GM19467 (cell line): ENCODE data around the gene CPSF4L.
"Not testable (repeated sequence)": the region's sequence is repeated elsewhere in the genome, so short reads cannot be mapped to it uniquely, and the experiment has no call there.

Experiments used
- ATAC-seq: cut with Tn5 transposase; IDR thresholded peaks from one replicate; pipeline ENCODE4 v1.9.1; 2021; ENCODE audit warnings: mild to moderate bottlenecking, moderate library complexity; ENCODE audit not compliant: unreplicated experiment

CPSF4L gene

DNA sequence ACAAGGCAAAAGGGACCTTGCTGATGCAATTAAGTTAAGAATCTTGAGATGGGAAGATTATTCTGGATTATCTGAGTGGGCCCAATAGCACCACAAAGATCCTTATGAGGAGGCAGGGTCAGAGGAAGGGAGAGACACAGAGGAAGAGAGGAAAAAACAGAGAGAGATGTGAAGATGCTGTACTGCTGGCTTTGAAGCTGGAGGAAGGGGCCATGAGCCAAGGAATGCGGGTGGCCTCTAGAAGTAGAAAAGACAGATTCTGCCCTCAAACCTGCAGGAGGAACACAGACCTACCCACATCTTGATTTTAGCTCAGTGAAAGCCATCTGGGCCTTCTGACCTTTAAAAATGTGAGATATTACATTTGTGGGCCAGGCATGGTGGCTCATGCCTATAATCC, 8.1 kb upstream of the CPSF4L start:
- no peak for ATAC-seq

DNA sequence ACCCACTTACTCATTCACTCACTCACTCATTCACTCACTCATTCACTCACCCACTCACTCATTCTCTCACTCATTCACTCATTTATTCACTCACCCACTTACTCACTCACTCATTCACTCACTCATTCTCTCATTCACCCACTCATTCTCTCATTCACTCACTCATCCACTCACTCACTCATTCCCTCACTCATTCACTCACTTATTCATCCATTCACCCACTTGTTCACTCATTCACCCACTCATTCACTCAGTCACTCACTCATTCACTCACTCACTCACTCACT, 7.6 kb upstream of the CPSF4L start:
- no peak for ATAC-seq

DNA sequence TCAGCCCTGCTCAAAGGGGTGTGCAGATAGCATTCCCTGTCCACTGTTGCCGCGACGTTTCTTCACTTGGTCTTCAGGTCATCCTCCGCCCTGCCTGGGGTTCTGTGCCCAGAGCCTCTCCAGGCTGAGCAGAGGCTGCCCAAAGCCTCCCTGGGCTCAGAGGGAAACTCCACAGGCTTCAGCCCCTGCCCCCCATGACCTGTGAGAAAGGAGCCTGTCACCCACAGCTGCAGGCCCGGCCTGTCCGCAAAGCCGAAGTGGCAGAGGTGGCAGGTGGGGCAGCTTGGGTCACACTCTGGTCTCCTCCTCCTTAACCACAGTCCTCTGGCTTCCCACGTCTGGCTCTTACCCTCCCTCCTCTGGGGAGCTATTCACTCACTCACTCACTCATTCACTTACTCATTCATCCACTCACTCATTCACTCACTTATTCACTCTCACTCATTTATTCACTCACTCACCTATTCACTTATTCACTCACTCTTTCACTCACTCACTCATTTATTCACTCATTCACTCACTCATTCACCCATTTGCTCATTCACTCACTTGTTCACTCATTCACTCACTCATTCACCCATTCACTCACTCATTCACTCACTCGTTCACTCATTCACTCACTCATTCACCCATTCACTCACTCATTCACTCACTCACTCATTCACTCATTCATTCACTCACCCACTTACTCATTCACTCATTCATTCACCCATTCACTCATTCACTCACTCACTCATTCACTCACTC, 7.1 kb upstream of the CPSF4L start:
- ATAC-seq: no peak

DNA sequence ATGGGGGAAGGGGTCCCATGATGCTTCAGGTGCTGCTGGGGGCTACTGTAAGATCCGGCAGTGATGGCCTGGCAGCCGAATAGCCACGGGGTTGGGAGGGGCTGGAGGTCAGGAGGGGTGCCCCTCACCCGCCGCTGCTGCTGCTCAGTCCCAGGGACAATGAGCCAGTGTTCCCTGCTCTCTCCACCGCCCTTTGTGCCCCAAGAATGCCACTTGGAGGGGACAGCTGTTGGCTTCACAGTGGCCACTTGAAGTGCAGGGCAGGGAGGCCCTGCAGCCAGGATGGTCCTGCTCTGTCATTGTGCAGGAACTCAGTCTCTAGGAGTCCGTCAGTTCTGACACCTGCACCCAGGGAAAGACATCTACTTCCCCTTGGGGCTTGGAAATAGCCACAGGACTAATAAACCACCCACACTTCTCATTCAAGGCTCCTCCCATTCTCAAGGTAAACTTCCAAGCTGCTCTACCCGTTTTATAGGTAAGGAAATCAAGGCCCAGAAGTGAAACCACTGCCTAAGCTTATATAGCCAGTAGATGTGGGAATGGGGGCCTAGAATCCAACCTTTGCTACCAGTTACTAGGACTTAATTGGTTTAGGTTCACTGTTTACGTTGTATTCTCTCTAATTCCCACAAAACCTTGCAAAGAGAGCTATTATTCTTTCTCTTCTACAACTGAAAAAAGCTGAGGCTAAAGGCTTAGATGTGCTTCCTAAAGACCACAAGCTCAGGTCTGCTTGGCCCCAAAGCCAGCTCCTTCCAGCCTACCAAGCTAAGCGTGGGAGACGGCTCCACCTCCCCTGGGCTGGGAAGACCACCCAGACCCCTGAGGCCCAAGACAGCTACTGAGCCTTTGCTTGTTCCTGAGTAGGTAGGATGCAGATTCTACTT, 6.2 kb upstream of the CPSF4L start:
- ATAC-seq: no peak

DNA sequence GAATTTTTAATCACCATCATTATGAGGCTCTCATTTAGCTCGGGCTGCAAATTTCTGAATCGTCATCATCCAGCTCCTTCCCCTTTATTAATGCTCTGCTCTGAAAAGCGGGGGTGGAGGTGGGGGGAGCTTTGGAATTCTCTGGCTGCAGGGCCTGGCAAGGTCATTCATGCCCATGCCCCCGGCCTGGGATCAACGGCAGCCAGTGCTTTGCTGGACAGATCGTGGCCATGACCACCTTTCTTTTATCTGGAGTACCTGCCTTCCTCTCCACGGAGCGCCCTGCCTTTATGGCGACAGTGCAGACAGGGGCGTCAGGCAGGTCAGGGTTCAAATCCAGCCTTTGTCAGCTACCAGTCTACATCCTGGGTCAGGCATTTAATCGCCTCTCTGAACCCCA, 5.1 kb upstream of the CPSF4L start:
- ATAC-seq: no peak

DNA sequence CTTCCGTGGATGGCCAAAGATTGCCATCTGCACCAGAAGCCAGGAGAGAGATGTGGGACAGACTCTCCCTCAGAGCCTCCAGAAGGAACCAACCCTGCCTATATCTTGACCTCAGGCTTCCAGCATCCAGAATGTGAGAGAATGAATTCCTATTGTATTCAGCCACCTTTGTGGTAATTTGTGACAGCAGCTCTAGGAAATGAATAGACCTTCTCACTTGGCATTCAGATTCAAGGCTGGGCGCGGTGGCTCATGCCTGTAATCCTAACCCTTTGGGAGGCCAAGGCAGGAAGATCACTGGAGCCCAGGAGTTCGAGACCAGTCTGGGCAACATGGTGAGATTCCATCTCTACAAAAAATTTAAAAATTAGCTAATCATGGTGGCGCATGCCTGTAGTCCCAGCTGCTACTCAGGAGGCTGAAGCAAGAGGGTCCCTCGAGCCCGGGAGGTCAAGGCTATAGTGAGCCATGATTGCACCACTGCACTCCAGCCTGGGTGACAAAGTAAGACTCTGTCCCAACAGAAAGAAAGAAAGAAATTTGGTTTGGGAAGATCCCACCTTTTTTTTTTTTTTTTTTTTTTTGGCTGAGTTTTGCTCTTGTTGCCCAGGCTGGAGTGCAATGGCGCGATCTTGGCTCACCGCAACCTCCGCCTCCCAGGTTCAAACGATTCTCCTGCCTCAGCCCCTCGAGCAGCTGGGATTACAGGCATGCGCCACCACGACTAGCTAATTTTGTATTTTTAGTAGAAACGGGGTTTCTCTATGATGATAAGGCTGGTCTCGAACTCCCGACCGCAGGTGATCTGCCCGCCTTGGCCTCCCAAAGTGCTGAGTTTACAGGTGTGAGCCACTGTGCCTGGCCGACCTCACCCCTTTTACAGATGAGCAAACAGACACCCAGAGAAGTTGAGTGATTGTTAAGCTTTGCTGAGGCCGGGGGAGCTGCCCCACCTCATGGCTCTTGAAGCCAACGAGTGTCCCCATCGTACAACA, 4.3 kb upstream of the CPSF4L start:
- ATAC-seq: no peak

DNA sequence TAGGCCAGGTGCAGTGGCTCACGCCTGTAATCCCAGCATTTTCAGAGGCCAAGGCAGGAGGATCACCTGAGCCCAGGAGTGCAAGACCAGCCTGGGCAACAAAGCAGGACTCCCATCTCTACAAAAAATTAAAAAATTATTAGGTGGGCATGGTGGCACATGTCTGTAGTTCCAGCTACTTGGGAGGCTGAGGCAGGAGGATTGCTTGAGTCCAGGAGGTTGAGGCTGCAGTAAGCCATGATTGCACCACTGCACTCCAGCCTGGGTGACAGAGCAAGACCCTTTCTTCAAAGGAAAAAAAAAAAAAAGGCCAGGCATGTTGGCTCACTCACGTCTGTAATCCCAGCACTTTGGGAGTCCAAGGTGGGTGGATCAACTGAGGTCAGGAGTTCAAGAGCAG, 2.8 kb upstream of the CPSF4L start:
- ATAC-seq: not testable (repeated sequence)

DNA sequence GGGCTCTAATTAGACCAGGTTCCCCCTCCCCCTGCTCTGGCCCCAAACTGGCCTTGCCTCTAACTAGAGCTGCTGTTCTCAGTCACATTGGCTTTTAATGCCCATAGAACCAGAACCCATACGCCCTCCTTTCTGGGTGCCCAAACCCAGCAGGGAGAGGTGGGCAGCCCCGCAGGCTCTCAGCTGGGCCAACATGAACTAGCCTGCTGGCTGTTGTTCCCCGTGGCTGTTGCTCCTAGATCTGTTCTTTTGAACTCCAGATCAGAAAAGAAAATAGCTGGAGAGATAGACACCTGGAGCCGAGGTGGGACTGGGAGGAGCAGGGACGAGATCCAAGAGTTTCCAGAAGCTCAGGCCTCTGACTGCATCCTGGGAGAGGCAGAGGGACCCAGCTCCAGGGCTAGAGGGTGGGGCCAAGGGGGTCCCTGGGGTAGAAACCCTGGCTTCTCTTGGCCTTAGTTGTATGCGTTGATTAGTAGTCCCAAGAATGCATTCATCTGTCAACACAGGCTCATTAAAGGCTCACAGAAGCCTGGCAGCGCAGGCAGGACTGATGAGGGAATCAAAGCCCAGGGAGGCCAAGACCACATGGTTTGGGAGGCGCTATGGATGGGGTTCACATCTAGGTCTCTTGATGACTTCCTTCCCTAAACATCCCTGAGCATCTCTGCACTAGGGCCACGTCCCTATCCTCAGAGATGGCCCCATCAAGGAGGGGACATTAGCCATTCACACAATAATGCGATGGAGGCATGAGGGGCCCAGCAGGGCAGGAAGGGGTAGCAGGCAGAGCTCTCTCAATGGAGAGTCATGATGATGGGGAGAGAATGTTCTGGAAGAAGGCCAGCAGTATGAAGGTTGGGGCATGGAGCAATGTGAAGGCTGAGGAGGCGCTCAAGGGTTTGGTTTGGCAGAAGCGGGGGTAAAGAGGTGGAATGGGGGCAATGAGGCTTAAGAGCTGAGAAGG, 1.3 kb upstream of the CPSF4L start:
- ATAC-seq: no peak

DNA sequence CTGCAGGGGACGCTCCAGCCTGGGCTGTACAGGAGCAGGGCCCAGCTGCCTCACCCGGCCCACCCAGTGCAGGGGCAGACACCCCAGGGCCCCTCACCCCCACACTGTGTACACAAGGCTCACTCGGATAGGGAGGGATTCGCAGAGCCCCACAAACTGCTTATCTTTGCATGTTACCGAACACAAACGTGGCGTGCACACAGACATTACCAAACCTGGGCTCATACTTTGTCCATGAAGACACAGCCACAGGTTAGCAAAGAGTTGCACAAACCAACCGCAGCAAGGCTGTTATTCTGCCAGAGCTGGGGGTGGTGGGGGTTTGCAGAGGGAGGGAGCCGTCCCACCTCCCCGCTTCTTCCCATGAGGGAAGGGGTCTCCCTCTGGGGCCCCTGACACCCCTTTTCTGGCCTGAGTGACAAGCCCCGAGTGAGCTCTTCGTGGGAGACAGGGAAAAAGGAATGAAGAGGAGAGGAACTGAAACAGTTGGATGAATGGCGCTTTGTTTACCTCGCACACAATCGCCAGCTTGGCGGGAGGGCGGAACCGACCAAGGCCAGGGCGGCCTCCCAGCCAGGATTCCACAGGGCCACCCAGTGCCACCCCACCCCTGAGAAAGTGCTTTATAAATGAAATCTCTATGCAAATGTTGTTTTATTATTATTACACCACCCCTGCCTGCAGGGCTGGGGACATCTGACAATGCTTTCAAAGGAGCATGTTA, 434 bp upstream of the CPSF4L start:
- ATAC-seq: no peak

DNA sequence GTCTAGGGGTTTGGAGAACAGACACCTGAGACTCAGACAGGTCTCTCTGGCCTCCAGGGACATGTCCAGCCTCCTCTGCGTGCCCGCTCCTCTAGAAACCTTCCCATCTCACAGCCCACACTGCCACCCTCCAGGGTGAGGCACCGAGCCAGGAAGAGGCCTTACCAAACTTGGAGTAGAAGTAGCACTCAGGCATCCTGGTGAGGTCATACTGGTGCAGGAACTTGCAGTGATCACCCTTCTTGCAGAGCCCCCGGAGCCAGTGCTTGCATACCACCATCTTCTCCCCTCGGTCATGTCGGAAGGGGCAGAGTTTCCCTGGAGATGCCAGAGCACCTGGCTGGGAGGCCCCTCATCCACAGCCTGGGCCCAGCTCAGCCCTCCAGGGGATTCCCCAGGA, 4.2 kb downstream of the CPSF4L start:
- ATAC-seq: no peak

DNA sequence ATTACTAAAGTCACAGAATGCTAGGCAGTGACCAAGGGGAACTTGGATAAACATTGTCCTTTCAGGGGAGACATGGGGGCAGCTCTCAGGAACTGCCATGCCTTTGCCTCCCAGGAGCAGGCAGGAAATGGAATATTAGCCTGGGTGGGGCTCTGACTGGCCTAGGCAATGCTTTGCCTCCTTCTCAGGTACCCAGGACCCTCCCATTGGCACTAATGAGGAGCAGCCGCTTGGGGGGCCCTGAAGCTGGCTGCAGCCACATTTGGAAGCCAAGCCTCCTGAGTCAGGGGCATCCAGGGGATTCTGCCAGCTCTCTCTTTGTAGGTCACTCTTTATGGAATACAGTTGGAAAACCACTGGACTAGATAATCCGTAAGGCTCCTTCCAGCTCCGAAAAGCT, 5.5 kb downstream of the CPSF4L start:
- no peak for ATAC-seq

DNA sequence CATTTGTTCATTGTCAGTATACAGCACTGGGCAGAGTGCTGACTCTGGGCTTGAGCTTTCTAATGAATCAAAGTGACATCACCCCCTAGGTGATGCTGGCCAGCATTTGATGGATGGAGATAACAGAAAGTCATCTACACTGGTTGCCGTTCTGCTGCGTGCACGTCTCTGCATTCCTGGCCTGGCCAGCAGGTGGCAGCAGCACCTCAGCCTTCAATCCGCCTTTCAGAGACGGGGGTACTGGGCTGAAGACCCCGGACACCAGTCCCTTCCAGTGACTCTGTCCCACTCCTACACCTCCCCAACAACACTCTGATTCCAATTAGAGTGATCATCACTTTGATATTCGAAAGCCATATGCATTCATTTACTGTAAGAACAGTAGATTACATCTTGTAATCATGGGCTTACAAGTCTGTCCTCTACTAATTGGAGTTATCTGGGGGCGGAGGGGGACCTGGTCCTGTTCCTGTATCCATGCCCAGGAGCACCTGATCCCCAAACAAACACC, 6.0 kb downstream of the CPSF4L start:
- no peak for ATAC-seq

DNA sequence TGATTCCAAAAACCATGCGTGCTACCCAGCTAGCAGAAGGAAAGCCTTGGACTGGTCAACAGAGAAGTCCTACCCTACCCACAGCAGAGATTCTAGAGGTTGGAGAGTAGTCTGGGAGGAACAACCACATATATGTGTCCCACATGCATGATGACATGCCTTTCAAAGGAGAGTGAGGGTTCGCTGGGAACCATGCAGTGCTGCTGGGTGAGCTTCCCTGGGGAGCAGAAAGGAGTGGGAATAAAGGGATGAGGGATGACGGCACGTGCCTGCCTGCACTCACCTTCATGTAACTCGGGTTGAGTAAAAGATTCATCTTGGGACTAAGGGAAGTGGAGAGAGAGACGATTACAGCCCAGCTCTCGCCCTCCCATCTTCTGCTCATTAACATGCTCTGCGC, 9.8 kb downstream of the CPSF4L start:
- no peak for ATAC-seq

DNA sequence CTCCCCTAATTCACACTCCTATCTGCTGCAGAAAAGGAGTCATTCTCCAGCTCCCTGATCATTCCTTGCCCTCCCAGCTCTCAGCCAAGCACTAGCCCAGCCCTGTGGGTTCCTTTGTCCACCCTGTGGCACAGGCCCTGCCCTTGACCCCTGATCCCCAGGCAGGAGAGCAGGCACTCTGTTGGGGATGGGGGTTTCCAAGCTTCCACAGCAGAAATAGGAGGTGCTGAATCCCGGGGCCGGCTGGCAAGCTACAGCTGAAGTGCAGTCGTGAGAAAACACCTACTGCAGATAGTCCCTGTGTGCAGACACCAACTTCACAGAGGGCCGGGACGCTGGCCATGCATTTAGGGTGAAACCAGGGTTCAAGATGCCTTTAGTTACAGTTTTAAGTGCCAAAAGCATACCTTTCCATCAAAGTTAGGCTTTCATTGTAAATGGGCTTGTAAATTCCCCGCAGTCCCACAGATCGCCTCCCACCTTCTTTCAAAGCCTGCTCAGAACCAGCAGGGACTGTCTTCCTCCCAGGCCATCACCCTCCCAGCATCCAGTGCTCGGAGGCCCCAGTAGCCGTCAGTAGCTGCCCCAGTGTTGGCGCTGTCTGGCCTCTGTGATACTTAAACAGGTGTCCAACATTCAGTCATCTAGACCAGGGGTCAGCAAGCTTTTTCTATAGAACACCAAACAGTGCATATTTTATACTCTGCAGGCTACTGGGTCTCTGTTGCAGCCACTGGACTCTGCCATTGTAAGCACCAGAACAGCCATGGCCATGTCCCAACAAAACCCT, 10.6 kb downstream of the CPSF4L start:
- ATAC-seq: no peak

DNA sequence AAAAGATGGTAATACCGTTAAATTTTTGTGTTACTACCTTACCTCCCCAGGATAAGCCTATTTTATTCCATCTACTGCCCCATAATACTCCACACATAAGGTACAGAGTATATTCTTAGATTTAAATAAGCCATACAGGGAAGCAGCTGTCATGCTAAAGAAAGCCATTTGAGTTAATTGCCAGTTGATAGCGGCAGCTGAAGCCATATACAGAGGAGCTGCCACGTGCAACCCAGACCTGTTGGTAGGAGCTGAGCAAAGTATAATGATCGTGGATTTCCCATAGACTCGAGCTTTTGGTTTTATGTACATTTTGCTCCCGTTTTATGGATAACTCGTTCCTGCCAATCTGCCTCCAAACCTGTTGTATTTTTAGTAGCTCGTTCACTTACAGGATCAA, 12.0 kb downstream of the CPSF4L start:
- ATAC-seq: no peak

DNA sequence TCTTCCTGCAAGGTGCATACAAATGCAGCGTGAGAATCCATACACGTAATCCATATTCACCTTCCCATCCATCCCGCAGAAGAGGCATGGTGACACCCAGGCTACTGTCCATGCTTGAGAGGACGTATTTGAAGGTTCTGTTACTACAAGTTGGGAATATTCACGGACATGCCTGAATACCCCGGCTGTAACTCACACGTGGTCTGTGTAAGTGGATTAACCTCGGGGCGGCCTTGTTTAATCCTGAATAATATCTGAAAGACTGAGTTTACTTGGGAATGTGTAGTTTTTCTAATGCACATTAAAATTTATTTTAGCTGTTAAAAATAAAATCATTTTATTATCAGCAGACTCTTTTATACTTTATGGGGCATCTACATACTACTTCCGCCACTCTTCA, 13.1 kb downstream of the CPSF4L start:
- ATAC-seq: no peak

DNA sequence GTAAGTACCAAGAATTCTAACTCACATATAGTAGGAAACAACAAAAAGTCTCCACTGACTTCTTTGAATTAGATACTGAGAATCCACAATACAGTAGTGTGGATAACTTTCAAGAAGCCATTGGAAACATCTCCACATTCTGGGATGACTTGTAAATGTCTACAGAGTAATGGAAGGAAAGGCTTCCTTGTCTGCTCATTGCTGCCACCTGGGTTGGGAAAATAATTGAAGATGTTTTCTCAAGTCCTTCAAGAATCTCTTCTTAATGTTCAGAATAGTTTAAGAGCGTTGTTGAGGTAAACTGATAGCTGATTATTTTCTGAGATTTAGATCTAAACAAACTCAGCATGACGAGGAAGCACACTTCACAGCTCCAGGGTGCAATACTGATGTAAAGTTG, 14.0 kb downstream of the CPSF4L start:
- ATAC-seq: no peak

DNA sequence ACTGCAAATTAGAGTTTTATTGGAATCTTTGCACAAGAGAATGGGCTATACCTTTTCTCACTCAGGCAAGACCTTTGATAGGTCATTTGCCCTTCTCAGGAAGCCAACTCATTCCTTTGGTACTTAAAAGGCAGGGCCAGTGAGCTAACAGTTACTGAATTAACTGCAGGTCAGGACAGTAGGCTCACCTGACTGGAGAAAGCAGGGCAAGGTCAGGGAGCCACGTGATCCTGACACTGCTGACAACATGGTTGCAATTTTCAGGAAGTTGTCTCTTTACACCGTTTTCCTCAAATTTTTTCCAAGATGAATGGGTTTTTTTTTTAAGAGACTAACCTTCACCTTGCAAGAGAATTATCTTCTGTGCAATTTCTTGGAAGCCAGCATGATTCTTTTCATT, 21.1 kb downstream of the CPSF4L start:
- no peak for ATAC-seq

DNA sequence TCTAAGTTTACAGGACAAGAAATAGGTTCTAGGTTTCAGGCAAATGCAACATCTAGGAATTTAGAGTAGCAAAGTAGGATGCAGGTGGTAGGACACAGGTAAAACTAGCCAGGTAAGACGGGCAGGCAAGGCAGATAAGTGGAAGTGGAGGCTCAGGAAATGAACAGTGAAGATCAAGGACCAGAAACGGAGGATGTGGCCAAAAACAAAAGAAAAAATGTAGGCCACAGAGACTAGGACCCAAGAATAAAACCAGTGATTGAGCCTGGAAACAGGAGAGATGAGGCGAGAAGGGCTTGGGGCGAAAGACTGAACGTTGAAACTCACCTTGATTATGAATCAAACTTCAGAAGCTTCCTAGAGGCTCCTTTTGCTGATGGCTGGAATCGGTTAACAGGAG, 24.0 kb downstream of the CPSF4L start:
- no peak for ATAC-seq
